SKM-1 treated with dmso at 0.1 percent for 144 hours (cell line): ENCODE results near the gene ABCC3.

Experiments
- DNase-seq: peaks from one replicate; lab custom pipeline; 2025; ENCODE audit not compliant: unreplicated experiment; lab: John Stamatoyannopoulos, UW

The ABCC3 gene

DNA sequence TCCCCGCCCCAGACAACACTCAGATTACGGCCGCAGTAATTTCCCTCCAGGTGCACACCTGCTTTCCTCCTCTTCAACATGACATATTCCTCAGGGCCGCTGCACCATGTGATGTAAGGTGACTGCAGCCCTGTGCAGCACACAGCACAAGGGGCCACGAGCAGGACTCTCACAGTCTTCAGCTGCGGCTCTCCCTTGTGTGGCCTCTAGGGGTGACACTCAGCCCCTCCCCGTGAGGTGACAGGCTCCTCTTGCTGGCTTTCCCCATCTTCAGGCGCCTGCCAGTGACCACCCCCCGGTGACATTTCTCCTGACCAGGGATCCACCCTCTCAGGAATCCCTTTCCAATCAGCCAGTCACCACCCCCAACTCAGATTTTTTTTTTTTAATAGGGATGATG, 31.3 kb upstream of the ABCC3 start:
- DNase-seq: no peak

DNA sequence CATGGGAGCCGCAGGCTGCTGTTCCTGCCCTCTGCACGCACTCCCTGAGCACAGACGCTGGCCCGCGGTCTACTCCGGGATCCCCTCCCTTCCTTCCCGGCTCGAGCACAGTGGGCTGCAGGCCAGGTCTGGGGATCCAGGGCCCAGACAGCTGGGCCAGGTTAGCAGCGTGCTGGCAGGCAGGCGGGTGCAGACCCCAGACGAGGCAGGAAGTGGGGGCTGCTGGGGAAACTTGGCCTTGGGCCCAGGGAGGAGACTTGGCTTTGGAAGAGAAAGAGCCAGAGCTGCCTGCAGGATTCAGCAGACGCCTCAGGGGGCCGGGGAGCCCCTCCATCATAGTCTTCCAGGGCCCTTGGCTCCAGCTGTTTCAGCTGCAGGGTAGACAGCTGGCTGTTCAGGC, 30.2 kb upstream of the ABCC3 start:
- DNase-seq: no peak

DNA sequence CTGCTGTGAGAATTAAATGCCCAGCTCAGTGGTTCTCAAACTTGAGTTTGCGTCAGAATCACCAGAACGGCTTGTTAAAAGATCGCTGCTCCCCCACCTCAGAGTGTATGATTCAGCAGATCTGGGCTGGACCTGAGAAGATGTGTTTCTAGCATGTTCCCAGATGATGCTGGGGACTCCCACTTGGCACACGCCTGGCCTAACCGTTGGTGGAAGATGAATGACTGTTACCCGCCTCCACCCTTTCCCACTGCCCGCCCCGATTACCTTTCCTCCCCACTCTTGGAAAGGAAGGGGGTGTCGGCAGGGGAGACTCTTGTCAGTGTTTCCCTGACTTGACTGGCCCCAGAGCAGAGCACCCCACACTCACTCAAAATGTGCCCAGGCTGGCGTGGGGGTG, 29.3 kb upstream of the ABCC3 start:
- DNase-seq: no peak

DNA sequence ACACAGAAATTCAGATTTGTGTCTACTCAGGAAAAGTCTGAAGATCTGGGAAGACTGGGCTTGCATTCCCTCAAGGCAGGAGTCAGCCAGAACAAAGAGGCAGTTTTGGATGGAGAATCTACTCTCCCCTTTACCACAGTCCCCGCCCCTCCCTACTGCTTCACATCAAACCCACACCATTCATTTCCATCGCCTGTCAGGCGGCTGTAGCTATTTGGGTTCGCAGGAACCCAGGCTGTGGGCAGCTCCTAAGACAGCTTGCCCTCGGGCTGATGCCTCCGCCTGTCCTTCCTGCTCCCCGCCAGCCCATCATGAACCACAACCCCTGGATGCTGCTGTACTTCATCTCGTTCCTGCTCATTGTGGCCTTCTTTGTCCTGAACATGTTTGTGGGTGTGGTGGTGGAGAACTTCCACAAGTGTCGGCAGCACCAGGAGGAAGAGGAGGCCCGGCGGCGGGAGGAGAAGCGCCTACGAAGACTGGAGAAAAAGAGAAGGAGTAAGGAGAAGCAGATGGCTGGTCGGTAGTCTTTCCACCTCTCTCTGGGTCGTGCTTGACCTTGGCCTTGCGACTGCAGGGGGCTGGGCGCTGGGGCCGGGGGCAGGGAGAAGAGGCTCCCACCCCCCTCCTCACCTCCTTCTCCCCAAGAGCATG, 27.0 kb upstream of the ABCC3 start:
- DNase-seq: no peak

DNA sequence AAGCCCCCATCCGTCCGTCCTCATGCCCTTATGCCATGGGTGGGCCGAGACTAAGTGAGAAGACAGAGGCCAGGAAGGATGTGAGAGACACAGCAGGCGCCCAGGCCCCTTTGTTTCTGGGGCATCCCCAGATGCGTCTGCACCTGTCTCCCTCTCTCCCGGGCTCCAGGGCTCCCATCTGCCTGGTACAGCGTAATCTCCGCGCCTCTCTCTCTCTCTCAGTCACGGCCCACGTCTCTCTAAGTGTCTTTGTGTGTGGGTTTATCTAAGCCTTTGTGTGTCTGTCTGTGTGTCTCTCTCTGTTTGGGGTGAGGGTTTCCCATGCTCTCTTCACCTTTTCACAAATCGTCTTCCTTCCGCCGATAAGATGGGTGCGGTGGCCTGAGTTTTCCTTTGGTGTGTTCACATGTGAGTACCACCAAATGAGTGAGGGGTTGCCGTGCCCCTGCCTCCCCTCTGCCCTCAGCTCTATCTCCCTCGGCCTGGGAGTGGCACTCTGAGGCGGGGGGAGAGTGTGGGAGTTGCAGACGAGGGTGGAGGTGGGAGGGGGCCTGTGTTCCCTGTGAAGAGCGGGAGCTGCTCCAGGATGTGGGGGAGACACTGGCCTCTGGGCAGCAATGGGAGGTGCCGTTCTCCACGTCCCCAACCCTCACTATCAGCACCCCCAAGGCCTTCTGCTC, 25.8 kb upstream of the ABCC3 start:
- DNase-seq: no peak

DNA sequence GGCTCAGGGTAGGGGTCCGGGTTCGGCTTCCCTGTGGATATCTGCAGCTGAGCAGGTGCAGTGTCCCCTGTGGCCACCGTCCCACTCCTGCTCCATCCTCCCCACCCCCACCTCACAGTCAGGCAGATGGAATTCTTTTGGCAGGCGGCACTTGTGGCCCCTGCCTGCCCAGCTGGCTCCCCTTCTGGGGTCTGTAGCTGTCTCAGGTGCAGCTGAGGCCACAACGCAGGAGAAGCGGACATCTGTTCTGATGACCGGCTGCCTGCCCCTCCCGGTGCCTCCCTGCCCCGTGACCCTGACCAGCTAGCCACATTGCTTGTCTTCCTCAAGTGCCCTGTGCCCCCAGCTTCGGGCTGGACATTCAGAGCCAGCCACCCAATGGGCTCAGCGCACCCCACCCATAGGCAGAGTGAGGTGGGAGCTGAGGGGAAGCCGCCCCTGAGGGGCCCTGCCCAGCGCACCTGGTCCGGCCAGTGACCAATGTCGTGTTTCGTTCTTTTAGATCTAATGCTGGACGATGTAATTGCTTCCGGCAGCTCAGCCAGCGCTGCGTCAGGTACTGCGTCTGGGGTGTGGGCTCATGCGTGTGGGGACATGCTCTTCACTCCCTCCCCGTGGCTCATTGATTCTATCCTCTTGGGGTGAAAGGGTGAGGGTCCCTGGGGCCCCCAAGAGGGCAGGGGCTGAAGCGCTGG, 25.2 kb upstream of the ABCC3 start:
- no peak for DNase-seq

DNA sequence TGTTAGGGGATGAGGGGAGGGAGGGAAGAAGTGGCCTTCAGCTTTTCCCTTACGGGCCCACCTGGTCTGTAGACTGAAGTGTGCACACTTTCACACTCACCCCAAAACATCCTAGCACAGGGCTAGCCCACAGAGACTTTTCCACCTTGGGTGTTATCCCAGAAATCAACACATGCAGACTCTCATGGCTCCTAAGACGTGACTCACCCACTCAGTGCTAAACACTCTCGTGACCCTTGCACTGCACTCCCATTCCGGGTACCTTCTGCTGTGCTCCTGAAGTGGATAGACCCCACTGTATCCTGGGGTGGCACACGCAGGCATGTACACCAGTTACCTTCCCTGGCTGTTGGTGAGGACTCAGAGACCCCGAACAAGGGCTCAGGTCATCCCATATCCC, 23.0 kb upstream of the ABCC3 start:
- DNase-seq: no peak

DNA sequence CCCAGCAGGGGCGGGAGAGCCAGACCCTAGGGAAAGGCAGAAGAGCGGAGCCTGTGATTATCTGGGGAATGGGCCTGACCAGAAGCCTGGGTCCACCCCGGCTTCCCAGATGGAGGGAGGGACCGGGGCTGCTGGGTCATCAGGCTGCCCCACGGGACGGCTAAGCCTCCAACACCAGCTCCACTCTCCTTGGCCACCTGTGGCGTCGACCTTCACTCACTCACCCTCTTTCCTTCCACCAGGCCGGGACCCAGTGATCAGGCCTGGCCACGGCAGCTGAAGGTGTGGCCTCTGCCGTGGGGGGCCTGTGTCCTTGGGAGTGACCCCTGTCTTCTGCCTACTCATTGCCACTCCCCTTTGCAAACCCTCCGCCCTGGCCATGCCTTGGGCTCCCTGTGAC, 22.4 kb upstream of the ABCC3 start:
- DNase-seq: no peak

DNA sequence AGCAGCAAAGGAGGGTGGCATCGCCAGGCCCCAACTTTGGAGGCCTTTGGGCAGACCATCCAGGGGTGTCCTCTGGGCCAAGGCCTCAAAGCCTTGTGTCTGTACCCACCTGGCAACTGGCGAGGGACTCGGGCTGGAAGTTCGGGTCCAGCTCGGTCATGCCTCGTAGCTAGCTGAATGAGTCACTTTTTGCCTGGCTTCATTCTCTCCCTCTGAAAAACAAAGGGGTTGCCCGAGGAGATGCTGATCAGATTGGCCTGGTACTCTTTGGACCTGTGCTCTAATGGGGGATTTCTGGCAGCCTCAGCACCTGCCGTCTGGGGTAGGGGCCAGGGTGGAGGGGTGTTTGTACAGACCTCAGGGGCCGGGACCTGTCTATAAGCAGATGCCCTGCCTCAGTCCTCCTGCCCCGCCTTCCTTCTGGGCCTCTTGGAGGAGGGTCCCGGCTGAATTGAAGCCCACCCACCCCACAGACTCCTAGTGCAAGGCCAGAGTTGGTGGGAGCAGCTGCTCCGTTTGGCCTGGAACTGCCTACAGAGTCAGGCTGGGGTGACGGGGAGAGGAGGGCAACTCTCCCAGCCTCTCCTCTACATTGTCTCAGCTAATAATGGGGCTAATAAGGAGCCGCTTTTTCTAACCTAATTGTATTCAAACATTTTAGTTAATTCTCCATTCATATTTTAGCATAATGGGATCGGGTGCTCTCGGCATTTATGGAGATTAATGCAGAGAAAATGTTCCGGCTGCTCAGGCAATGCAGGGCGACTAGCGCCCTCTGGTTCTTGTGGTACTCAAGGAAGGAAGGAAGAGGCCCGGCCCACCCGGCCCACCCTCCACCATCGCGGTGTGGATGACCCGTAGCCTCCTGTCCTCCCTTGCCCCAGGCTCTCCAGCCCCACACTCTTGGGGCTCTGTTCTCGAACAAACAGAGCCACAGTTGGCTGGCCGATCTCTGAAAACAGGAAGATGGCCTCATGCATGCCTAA, 21.4 kb upstream of the ABCC3 start:
- DNase-seq: no peak

DNA sequence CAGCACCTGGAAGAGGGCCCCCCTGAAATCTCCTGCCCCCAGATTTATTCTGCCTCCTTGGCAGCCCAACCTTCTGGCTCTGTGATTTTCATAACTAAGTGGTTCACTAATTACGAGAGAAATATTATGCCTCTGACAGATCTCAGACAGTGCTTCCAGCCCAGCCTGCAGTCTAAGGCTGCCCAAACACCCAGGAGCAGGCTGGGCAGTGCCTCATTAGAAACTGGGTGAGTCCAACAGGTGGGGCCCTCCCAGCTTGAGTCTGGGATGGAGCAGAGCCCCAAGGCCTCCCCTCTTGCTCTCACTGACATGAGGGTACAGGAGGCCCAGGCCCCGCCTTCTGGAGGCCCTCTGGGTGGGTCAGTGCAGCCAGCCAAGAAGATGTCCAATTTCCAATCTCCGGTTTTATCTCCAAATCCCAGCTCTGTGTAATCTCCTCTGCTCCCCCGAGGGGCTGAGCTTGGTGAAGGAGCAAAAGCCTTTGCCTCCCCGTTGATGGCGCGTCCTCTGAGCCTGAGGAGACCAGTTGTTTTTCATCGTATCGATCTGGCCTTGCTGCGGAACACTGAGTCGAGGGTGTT, 20.1 kb upstream of the ABCC3 start:
- no peak for DNase-seq

DNA sequence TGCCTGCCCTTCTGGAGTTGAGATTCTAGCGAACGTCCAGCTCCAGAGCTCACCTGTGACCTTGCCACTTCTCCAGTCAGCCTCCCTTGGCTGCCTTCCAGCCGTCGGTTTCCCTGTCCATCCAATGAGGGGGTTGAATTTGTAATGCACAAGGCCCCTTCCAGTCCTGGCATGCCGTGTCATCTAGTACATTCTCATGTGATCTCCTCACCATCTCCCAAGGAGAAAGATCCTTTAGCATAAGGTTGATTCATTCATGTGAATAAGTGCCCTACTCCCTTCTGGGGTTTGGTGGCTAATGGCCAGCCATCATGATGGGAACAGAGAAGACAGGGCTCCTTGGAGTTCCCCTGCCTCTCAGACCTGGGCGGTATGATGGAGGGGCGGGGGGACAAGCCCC, 18.9 kb upstream of the ABCC3 start:
- no peak for DNase-seq

DNA sequence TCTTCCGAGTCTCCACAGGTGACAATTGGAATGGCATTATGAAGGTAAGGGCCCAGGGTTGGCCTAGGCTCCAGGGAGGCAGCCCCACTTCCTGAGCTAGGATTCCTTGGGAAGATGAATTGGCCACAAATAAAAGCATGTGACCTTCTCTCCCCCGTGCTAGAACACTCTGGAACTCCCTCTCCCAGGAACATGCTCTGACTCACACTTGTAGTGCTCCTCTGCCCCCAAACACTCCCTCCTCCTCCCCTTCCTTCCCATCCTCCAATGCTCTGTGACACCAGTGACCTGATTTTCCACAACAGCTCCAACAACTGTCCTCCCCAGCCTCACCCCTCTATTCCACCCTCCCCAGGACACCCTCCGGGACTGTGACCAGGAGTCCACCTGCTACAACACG, 16.4 kb upstream of the ABCC3 start:
- no peak for DNase-seq

DNA sequence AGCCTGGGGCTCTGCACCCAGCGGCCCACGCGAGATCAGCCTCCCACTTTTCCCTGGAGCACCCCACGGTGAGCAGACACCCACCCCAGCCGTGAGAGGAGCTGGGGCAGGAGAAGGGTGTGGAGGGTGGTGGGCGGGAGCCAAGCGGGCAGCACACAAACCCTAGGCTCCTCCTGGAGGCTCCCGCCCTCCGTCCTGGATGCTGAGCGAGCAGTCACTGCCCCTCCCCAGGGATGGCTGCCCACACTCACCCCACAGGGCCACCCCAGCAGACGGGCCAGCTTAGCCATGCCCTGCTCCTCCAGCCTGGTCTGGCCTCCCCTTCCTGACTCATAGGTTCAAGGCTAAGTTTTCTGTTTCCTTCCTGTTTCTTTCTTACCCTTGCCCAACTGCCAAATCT, 15.7 kb upstream of the ABCC3 start:
- DNase-seq: peak; percentile 67

DNA sequence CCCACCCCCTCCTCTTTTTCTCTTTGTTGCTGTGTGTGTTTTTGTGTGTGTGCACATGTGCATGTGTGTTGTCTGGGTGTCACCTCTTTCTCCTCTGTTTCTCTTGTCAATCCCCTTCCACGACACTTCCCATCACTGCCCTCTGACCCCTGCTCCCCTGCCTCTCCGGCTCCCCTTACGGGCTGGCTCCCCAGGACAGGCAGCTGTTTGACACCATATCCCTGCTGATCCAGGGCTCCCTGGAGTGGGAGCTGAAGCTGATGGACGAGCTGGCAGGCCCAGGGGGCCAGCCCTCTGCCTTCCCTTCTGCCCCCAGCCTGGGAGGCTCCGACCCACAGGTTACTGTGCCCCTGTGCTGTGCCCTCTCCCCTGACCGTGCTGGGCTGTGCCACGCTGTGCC, 15.2 kb upstream of the ABCC3 start:
- no peak for DNase-seq

DNA sequence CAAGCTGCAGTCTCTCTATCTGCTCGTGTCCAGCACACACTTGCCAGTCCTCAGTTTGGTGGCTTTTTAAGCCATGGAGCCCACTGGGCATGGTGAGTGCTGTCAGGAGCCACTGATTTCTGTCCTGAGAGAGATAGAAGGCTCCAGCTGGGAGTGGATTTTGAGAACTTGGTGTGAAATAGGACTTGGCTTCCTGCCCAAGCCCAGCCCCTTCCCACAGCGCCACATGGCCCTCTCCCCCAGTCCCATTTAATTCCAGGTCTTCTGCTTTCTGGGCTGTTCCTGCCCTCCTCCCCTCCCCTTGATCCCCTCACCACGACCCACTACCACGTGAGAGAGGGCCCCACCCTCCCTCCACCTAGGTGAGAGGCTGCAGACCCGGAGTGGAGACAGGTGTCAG, 14.4 kb upstream of the ABCC3 start:
- DNase-seq: no peak

DNA sequence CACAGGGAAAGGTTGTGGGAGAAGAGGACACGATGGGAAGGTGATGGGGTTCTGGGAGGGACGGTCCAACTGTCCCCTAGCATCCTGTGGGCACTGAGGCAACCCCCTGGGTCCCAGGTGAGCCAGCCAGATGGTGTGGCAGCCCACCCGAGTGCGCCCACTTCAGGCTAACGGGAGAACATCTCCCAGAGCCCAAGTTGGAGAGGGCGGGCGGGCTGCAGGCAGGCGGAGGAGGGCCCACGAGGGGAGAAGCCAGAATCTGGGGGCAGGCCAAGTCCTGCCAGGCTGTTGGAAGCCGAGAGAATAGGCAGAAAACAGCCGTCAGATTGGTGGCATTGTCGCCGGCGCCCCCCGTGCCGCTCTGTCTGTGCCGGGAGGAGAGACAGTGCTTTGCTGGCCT, 13.8 kb upstream of the ABCC3 start:
- DNase-seq: no peak

DNA sequence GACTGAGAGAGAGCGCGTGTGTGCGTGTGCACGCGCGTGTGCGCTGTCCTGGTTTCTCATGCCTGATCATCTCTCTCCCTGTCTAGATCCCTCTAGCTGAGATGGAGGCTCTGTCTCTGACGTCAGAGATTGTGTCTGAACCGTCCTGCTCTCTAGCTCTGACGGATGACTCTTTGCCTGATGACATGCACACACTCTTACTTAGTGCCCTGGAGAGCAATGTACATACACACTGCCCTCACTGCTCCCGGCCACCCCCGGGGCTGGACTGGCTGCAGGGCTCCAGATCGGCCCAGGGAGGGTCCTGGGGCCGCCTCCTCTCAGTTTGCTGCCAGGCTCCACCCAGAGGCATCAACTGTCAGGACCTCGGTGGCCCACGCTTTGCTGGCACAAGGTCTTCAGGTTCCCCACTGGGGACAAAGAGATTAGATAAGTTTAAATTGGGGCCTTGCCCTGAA, 13.1 kb upstream of the ABCC3 start:
- no peak for DNase-seq

DNA sequence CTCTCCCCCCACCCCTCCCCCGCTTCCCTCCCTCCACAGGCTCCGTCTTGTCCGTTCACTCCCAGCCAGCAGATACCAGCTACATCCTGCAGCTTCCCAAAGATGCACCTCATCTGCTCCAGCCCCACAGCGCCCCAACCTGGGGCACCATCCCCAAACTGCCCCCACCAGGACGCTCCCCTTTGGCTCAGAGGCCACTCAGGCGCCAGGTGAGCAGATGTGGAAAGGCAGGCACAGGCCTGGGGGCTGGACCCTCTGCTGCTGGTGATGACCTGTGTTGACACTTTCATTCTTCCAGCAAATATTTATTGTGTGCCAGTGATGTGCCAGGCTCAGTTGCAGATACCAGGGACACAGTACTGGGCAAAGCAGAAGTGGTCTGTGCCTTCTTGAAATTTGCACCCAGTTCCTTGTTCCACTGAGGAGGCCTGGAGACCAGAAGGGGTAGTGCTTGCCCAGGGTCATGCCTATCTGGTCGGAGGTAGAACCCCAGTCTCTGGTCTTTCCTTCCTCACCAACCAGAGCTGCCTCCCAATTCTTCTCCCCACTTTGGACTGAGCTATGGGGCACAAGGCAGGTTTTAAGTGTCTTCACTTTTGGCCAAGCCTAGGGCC, 10.3 kb upstream of the ABCC3 start:
- peak; percentile 32 for DNase-seq

DNA sequence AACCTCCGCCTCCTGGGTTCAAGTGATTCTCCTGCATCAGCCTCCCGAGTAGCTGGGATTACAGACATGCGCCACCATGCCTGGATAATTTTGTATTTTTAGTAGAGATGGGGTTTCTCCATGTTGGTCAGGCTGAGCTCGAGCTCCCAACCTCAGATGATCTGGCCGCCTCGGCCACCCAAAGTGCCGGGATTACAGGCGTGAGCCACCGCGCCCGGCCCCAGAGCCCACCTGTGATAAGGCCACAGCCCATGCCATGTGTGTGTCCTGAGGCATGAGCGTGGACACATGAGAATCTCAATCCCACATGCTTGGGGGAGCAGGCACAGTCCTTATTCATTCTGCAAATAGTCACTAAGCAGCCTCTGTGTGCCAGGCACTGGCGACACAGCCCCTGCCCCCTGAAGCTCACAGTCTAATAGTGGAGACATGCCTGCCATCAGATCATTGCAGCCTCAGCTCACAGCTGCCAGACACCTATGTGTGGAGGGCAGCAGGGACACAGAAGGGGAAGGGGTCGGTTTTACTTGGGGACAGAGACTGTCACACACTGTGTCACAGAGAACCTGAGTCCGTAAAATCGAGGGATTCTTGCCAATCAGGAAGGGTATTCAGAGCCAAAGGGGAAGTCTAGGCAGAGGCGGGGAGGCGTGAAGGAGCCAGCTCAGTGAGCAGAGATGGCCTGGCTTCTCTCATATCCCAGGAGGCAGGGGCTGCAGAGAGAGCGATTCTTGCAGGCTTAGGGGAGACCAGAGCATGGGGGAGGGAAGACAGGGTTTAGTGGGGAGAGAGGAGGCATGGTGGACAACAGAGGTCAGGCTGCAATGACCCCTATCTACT, 9.4 kb upstream of the ABCC3 start:
- no peak for DNase-seq
